GM23338 (cell line): Measurements from ENCODE around the gene BCLAF3.

Source experiments
- POLR2AphosphoS5 ChIP-seq: IDR thresholded peaks from 2 replicates; pipeline ENCODE4 v1.6.1; 2016; ENCODE audit warnings: antibody characterized with exemption, low read depth
- ZNF331 ChIP-seq: fragments of 250-450 bp; sonication (Bioruptor Pico); IDR thresholded peaks from 2 replicates; pipeline ENCODE4 v1.5.0; 2020; ENCODE audit warnings: low read depth, mild to moderate bottlenecking, moderate library complexity
- TF ChIP-seq, protein P1 (sequence below), 2 experiments: fragments of 200-600 bp in 1 of 2; sonication (generic) in 1 of 2; conservative IDR thresholded peaks; 2 replicates each; pipeline versions ENCODE4 v1.5.1 to v1.6.1; 2016 to 2017; ENCODE audit warnings: antibody characterized with exemption in 2 of 2, low read depth in 2 of 2, mild to moderate bottlenecking in 2 of 2, moderate library complexity in 1 of 2
- TF ChIP-seq, protein P2 (sequence below): IDR thresholded peaks from one replicate; pipeline ENCODE4 v1.6.1; 2018; ENCODE audit warnings: antibody characterized with exemption; ENCODE audit not compliant: unreplicated experiment

DNA sequence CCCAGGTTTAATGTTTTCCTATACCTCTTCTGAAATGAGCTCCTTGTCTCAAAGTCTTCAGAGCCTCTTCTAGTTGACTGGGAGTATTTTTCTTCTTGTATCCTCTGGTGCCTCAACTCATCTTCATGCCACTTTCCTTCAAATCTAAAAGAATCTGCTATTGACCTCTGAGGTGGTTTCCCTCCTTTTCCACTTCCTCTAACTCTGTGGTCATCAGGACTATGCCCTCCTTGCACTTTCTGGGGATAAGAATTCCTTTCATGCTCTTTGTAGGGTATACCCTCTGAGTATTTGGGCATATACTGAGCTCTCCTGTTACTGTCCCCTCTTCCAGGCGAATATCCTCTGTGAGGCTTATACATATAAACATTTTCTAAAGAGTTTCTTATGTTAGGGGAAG is 24.8 kb downstream of the BCLAF3 start:
- no peak for TF ChIP-seq ZNF331 (CRISPR knock-in tag)
- TF ChIP-seq, protein P1, sequence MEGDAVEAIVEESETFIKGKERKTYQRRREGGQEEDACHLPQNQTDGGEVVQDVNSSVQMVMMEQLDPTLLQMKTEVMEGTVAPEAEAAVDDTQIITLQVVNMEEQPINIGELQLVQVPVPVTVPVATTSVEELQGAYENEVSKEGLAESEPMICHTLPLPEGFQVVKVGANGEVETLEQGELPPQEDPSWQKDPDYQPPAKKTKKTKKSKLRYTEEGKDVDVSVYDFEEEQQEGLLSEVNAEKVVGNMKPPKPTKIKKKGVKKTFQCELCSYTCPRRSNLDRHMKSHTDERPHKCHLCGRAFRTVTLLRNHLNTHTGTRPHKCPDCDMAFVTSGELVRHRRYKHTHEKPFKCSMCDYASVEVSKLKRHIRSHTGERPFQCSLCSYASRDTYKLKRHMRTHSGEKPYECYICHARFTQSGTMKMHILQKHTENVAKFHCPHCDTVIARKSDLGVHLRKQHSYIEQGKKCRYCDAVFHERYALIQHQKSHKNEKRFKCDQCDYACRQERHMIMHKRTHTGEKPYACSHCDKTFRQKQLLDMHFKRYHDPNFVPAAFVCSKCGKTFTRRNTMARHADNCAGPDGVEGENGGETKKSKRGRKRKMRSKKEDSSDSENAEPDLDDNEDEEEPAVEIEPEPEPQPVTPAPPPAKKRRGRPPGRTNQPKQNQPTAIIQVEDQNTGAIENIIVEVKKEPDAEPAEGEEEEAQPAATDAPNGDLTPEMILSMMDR (conservative IDR thresholded peaks at IDR 0.05; ENCODE audit: low read depth in 2 of 2): no peak
- TF ChIP-seq POLR2AphosphoS5: no peak
- TF ChIP-seq, protein P2, sequence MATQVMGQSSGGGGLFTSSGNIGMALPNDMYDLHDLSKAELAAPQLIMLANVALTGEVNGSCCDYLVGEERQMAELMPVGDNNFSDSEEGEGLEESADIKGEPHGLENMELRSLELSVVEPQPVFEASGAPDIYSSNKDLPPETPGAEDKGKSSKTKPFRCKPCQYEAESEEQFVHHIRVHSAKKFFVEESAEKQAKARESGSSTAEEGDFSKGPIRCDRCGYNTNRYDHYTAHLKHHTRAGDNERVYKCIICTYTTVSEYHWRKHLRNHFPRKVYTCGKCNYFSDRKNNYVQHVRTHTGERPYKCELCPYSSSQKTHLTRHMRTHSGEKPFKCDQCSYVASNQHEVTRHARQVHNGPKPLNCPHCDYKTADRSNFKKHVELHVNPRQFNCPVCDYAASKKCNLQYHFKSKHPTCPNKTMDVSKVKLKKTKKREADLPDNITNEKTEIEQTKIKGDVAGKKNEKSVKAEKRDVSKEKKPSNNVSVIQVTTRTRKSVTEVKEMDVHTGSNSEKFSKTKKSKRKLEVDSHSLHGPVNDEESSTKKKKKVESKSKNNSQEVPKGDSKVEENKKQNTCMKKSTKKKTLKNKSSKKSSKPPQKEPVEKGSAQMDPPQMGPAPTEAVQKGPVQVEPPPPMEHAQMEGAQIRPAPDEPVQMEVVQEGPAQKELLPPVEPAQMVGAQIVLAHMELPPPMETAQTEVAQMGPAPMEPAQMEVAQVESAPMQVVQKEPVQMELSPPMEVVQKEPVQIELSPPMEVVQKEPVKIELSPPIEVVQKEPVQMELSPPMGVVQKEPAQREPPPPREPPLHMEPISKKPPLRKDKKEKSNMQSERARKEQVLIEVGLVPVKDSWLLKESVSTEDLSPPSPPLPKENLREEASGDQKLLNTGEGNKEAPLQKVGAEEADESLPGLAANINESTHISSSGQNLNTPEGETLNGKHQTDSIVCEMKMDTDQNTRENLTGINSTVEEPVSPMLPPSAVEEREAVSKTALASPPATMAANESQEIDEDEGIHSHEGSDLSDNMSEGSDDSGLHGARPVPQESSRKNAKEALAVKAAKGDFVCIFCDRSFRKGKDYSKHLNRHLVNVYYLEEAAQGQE: no peak
